Suprapubic skin (tissue), 4 donors: ENCODE data around the gene PDK1.
"Not testable (repeated sequence)": the region's sequence is repeated elsewhere in the genome, so short reads cannot be mapped to it uniquely, and the experiment has no call there.

Experiments used
- CTCF ChIP-seq, 2 donors: fragments of 200-600 bp in 1 of 2; fragments of 450-650 bp in 1 of 2; sonication (generic) in 1 of 2; IDR thresholded peaks; one replicate each; pipeline ENCODE4 v1.5.1; 2016 to 2019; ENCODE audit warnings: antibody characterized with exemption in 2 of 2, mild to moderate bottlenecking in 1 of 2, moderate library complexity in 1 of 2
- POLR2A ChIP-seq, 2 donors: fragments of 450-650 bp; IDR thresholded peaks; one replicate each; pipeline ENCODE4 v1.6.1; 2017; ENCODE audit warnings: antibody characterized with exemption in 2 of 2, mild to moderate bottlenecking in 2 of 2, moderate library complexity in 2 of 2
- POLR2AphosphoS5 ChIP-seq, 3 donors: sonication (generic); formaldehyde crosslinking; IDR thresholded peaks; one replicate each; pipeline ENCODE4 v1.6.1; 2017; ENCODE audit warnings: antibody characterized with exemption in 3 of 3

GRCh38 chr2:172591386-172591785 lies 35.5 kb downstream of the PDK1 start:
- TF ChIP-seq POLR2AphosphoS5, CTCF, POLR2A (IDR thresholded peaks at IDR 0.05): not testable (repeated sequence)
